Retinal pigment epithelial cell (primary cell): ENCODE measurements around the gene TADA2B.

Experiments used
- DNase-seq: peaks from one replicate; pipeline ENCODE4 v3.0.0-alpha.2; 2010; ENCODE audit warnings: low read depth
- H3K4me3 ChIP-seq: 2 replicates; pipeline ENCODE4 v1.5.1; 2011; ENCODE audit warnings: mild to moderate bottlenecking, low read length, control low read depth, moderate library complexity
- CTCF ChIP-seq: conservative IDR thresholded peaks from 2 replicates; pipeline ENCODE4 v1.5.1; 2011; ENCODE audit warnings: low read depth, low read length, control low read depth, inconsistent platforms

TADA2B gene

GRCh38 chr4:7045961-7046921, 3.1 kb downstream of the TADA2B start:
- no peak for TF ChIP-seq CTCF
- peak overlapping the region; percentile 3 for H3K4me3 ChIP-seq
- no peak for DNase-seq

GRCh38 chr4:7046971-7047370, 3.8 kb downstream of the TADA2B start:
- no peak for TF ChIP-seq CTCF
- H3K4me3 ChIP-seq, result no peak overlapping the region
- no peak for DNase-seq

- DNase-seq, result no peak
- TF ChIP-seq CTCF, result no peak
Observed at GRCh38 chr4:7048642-7049041, 5.5 kb downstream of the TADA2B start.

GRCh38 chr4:7049295-7049694, 6.1 kb downstream of the TADA2B start:
- TF ChIP-seq CTCF, result no peak
- no peak for DNase-seq
- no peak overlapping the region for H3K4me3 ChIP-seq

More at GRCh38 chr4:7048642-7049041, 5.5 kb downstream of the TADA2B start:
- no peak overlapping the region for H3K4me3 ChIP-seq

GRCh38 chr4:7049739-7050138, 6.6 kb downstream of the TADA2B start:
- TF ChIP-seq CTCF, result no peak
- DNase-seq, result no peak
- no peak overlapping the region for H3K4me3 ChIP-seq

- no peak for DNase-seq
- no peak for TF ChIP-seq CTCF
Observed at GRCh38 chr4:7050481-7051143, 7.4 kb downstream of the TADA2B start.

GRCh38 chr4:7051144-7051495, 7.9 kb downstream of the TADA2B start:
- no peak overlapping the region for H3K4me3 ChIP-seq
- DNase-seq, result no peak
- no peak for TF ChIP-seq CTCF

More at GRCh38 chr4:7050481-7051143, 7.4 kb downstream of the TADA2B start:
- no peak overlapping the region for H3K4me3 ChIP-seq
